Stimulated activated CD8-positive, alpha-beta memory T cell treated with anti-CD3 and anti-CD28 coated beads, Interleukin-4, amount 100 ng/mL, for 4 hours (primary cell): ENCODE measurements around the gene SCT.

Source experiments
- DNase-seq, 2 donors: peaks; one replicate each; pipeline ENCODE4 v3.0.0-alpha.2; 2020; ENCODE audit warnings: low read depth in 2 of 2, low spot score in 1 of 2

Gene SCT

GRCh38 chr11:643849-644738, 17.1 kb upstream of the SCT start:
- DNase-seq = no peak

GRCh38 chr11:643366-643765, 16.4 kb upstream of the SCT start:
- DNase-seq = no peak

GRCh38 chr11:641806-642370, 14.9 kb upstream of the SCT start:
- no peak for DNase-seq

GRCh38 chr11:640021-640706, 13.2 kb upstream of the SCT start:
- no peak for DNase-seq

DNA sequence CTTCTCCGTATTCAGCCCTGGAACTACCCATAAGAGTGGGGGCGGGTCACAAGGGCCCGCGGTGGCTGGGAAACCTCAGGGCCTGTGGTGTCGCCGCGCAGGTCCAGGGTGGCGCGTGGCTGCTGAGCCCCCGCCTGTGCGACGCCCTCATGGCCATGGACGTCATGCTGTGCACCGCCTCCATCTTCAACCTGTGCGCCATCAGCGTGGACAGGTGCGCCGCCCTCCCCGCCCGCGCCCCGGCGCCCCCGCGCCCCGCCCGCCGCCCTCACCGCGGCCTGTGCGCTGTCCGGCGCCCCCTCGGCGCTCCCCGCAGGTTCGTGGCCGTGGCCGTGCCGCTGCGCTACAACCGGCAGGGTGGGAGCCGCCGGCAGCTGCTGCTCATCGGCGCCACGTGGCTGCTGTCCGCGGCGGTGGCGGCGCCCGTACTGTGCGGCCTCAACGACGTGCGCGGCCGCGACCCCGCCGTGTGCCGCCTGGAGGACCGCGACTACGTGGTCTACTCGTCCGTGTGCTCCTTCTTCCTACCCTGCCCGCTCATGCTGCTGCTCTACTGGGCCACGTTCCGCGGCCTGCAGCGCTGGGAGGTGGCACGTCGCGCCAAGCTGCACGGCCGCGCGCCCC, 12.5 kb upstream of the SCT start:
- DNase-seq = no peak

GRCh38 chr11:638631-639331, 11.8 kb upstream of the SCT start:
- no peak for DNase-seq

DNA sequence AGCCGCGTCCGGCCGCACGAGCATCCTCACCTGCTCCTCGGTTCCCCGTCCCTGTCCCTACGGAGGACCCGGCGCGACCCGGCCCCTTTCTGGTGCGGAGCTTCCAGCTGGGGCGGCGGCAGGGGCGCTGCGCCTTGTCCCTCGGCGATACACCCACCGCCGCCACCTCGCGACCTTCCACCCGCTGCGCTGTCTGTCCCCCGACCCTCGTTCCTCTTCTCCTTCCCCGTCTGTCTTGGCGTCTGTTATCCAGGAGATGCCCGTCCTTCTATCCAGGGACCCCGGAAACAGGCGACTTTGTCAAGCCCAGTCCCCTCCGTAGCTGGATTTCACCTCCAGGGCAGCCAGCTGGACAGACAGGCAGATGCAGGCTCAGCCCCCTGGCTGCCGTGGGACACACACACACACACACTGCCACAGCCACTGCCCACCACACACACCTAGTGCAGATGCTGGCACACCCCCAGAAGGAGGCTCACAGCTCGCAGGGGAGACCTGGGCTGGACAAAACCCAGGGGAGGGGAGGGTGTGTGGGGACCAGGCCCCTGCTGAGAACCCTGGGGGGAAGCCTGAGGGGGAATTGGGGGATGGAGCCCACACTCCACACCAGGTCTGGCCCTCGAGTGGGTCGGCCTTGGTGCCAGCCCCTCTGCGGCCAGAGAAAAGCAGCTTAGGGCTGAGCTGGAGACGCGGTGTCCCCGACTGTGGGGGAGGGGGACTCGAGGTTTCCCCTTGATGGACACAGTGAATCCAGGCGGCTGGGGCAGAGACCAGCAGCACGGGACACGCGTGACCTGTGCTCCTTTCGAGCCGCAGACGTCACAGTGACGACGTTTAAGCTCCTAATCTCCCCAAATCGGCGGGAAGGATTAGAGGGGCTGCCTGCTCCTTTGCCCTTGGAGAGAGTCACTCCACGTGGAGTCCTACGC, 10.9 kb upstream of the SCT start:
- DNase-seq = no peak

DNA sequence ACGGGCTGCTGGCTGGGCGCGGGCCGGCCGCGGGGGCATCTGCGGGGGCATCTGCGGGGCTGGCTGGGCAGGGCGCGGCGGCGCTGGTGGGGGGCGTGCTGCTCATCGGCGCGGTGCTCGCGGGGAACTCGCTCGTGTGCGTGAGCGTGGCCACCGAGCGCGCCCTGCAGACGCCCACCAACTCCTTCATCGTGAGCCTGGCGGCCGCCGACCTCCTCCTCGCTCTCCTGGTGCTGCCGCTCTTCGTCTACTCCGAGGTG, 10.3 kb upstream of the SCT start:
- DNase-seq = no peak

DNA sequence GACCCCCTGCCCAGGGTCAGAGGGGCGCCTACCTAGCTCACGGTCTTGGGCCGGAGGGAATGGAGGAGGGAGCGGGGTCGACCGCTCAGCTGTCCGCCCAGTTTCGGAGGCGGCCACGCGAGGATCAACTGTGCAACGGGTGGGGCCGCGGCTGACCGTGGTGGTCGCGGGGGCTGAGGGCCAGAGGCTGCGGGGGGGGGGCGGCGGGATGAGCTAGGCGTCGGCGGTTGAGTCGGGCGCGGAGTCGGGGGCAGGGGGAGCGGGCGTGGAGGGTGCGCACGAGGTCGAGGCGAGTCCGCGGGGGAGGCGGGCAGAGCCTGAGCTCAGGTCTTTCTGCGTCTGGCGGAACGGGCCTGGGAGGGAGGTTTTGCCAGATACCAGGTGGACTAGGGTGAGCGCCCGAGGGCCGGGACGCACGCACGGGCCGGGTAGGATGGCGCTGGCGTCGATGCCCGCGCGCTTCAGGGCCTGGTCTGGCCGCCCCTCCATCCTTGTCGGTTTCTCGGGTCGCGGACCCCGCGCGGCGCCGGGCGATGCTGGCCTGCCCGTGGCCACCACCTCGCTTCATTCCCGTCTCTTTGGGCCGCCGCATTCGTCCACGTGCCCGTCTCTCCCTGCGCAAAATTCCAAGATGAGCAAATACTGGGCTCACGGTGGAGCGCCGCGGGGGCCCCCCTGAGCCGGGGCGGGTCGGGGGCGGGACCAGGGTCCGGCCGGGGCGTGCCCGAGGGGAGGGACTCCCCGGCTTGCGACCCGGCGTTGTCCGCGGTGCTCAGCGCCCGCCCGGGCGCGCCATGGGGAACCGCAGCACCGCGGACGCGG, 9.7 kb upstream of the SCT start, which contains the start of gene DRD4:
Gene DRD4, plus strand, starts transcription at position 759 of the 822 bp plus-strand sequence. Its CDS starts 36 bp downstream, at position 795.
- no peak for DNase-seq

- DNase-seq = no peak
Observed at GRCh38 chr11:635945-636510, 9.0 kb upstream of the SCT start.

DNA sequence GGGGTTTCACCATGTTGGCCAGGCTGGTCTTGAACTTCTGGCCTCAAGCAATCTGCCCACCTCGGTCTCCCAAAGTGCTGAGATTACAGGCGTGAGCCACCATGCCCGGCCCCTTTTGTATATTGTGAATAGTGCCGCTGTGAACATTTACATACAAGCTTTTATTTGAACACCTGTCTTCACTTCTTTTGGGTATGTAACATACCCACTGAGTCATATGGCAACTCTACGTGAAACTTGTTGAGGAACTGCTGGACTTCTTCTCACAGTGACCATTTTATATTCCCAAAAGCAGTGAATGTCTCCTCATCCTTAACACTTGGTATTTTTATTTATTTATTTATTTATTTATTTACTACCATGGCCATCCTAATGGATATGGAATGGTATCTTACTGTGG, 3.9 kb upstream of the SCT start:
- DNase-seq = no peak

DNA sequence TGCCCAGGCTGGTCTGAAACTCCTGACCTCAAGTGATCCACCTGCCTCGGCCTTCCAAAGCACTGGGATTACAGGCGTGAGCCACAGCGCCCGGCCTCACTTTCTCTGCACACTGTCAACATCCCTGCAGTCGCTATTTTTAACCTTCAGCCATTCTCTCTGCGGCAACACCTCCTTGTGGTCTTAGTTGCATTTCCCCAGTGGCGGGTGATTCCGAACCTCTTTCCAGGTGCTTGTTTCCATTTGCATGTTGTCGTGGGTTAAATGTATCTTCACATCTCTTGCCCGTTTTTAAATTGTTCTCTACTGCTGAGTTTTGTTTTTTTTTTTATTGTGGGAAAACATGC, 2.2 kb upstream of the SCT start:
- no peak for DNase-seq

GRCh38 chr11:628056-628455, 1.1 kb upstream of the SCT start:
- no peak for DNase-seq

DNA sequence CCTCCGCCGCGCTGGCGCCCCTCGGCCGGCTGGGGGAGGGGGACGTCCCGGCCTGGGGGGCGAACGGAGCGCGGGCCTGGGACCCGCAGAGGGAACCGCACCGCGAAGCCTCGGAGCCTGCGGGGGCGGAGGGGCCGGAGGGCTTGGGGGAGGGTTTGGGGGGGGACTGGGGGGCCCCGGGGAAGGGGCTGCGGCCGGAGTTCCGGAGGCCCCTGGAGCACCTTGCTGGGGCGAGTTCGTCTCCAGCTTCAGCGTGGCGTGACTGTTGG, 261 bp upstream of the SCT start:
- DNase-seq = no peak

- DNase-seq = no peak
Observed at GRCh38 chr11:625636-626268, 1.2 kb downstream of the SCT start.

GRCh38 chr11:624705-625635, 2.0 kb downstream of the SCT start, which contains the start of gene CDHR5:
Gene CDHR5, minus strand, starts transcription at chr11:624955. Its CDS starts 53 bp downstream, at chr11:624902.
- no peak for DNase-seq

DNA sequence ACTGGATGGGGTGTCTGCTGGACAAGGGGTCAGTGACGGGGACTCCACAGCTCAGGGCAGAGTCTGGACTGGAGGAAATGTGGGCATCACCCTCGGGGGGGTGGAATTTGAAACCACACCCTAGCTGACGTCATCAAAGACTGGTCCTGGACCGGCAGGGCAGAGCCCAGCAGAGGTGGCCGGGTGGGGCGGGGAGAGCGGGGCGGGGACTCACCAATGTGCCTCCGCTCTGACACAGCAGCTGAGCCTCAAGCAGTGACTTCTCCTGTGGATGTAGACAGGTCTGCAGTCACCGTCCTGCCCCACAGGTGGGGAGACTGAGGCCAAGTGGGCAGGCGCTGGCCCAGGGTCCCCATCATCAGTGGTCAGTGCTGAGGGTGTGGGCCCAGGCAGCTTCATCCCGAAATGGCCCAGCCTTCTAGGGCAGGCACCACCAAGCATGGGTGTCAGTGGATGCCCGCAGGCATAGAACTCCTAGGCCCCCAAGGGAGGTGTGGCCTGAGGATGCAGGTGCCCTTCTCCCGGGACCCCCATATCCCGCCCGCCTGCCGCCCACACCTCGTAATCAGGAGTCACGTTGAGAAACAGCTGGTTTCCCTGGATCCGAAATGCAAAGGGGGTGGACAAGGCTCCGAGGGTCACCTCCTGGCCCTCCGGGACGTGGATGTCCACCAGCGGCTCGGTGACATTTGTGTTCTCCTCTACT, 2.8 kb downstream of the SCT start:
- no peak for DNase-seq
